Coronary artery (tissue), 2 donors: ENCODE data around the gene ZNF491.

Experiments
- DNase-seq: peaks from one replicate; pipeline ENCODE4 v3.0.0-alpha.2; 2017; ENCODE audit warnings: low spot score
- H3K27ac ChIP-seq, 2 donors: fragments of 200-600 bp; sonication (generic); one replicate each; pipeline ENCODE4 v1.5.1; 2016 to 2019
- H3K4me3 ChIP-seq: fragments of 200-600 bp; sonication (generic); 2 replicates; pipeline ENCODE4 v1.5.1; 2016; ENCODE audit warnings: mild to moderate bottlenecking, moderate library complexity
- TF ChIP-seq, protein P1 (sequence below): fragments of 200-600 bp; sonication (generic); IDR thresholded peaks from one replicate; pipeline ENCODE4 v1.5.1; 2019; ENCODE audit warnings: antibody characterized with exemption

The ZNF491 gene

DNA sequence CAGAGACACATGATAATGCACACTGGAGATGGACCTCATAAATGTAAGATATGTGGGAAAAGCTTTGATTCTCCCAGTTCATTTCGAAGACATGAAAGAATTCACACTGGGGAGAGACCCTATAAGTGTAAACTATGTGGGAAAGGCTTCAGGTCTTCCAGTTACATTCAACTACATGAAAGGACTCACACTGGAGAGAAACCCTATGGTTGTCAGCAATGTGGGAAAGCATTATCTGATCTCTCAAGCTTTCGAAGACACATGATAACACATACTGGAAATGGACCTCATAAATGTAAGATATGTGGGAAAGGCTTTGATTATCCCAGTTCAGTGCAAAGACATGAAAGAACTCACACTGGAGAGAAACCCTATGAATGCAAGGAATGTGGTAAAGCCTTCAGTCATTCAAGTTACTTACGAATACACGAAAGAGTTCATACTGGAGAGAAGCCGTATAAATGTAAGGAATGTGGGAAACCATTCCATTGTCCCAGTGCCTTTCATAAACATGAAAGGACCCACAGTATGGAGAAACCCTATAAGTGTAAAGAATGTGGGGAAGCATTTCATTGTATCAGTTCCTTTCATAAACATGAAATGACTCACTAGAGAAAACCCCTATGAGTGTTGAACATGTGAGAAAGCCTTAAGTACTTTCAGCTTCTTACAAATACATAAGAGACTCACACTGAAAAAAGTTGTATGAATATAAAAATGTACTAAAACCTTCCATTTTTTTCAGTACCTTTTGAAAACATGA, 16.8 kb upstream of the ZNF491 start:
- TF ChIP-seq, protein P1, sequence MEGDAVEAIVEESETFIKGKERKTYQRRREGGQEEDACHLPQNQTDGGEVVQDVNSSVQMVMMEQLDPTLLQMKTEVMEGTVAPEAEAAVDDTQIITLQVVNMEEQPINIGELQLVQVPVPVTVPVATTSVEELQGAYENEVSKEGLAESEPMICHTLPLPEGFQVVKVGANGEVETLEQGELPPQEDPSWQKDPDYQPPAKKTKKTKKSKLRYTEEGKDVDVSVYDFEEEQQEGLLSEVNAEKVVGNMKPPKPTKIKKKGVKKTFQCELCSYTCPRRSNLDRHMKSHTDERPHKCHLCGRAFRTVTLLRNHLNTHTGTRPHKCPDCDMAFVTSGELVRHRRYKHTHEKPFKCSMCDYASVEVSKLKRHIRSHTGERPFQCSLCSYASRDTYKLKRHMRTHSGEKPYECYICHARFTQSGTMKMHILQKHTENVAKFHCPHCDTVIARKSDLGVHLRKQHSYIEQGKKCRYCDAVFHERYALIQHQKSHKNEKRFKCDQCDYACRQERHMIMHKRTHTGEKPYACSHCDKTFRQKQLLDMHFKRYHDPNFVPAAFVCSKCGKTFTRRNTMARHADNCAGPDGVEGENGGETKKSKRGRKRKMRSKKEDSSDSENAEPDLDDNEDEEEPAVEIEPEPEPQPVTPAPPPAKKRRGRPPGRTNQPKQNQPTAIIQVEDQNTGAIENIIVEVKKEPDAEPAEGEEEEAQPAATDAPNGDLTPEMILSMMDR = no peak
- peak overlapping the region; percentile 6 for H3K4me3 ChIP-seq
- DNase-seq = no peak
- H3K27ac ChIP-seq = no peak overlapping the region

DNA sequence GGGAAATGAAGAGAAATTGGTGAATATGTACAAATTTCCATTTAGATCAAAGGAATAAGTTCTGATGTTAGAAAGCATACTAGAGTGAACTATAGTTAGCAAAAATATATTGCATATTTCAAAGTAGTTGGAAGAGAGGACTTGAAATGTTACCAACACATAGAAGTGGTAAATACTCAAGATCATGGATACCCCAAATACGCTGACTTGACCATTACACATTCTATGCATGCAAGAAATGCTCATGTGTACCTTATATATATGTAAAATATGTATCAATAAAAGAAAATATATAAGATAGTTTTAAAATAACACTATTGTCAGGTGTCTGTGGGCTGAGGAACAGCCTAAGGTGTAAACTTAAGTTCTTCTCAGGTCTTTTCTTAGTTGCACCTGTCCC, 14.6 kb upstream of the ZNF491 start:
- no peak overlapping the region for H3K27ac ChIP-seq
- TF ChIP-seq, protein P1 = no peak
- no peak overlapping the region for H3K4me3 ChIP-seq
- no peak for DNase-seq

DNA sequence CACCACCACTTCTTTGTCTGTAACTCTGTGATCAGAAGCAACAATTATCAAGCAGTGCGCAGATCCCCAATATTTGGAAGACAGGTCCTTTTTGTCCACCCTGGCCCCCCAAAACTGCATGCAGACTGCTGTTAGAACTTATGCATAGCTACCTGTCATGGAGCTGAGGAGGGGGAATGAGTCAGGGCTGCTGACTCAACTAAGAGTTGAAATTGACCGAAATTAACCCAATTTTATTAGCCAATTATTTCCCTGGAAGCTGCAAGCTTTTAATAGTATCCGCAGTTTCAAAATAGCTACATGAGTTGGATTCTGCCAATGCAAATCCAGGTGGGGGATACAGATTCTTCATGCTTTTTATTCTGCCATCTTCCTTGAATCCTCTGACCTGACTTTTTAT, 14.0 kb upstream of the ZNF491 start:
- TF ChIP-seq, protein P1 = no peak
- Histone ChIP-seq H3K27ac (no peak overlapping the region), H3K4me3 (no peak overlapping the region)
- no peak for DNase-seq

DNA sequence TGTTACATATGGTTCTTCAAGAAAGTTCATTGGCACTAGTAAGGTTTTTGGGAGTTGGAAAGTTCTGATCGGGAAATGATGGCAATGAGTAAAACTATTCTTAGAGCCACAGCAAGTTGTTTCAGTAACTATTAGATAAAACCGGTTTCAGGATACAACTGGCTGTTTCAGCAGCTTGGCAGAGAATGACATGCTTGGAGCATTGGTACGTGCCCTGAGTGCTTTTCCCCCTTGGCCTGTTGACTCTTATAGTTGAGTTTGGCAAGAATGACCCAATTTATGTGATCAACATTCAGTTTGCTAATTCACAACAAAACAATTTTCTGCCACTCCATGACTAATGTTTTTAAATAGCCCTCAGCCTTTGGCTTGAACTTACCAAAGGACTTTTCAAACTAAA, 10.8 kb upstream of the ZNF491 start:
- TF ChIP-seq, protein P1 = no peak
- Histone ChIP-seq H3K27ac (no peak overlapping the region), H3K4me3 (no peak overlapping the region)
- no peak for DNase-seq

DNA sequence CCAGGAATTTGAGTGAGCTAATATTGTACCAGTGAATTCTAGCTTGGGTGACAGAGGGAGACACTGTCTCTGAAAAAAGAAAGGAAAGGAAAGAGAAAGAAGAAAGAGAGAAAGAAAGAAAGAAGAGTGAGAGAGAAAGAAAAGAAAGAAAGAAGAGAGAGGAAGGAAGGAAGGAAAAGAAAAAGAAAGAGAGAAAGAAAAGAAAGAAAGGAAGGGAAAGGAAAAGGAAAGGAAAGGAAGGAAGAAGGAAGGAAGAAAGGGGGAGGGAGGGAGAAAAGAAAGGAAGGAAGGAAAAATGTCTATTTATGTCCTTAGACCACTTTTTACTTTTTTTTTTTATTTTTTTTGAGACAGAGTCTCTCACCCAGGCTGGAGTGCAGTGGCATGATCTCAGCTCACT, 5.4 kb upstream of the ZNF491 start:
- Histone ChIP-seq H3K27ac (no peak overlapping the region), H3K4me3 (no peak overlapping the region)
- TF ChIP-seq, protein P1 = no peak
- DNase-seq = no peak

DNA sequence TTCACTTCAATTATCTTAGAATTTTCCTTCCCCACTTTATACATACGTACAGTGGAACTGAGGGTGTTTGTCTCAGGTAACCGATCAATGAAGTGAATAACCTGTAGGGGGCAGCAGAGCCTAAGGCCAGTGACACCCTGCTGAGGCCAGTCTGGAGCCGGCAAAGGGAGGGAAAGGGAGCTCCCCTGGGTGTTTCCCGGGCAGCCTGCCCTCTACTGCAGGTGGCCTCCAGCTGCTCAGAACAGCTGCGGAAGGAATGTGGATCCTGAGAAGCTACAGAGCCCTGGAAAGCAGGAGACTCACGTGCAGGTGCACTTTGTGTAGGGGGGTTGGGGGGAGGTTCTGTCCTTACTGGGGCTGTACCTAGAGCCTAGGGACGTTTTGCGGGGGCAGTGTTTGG, 832 bp upstream of the ZNF491 start:
- Histone ChIP-seq H3K4me3 (peak overlapping the region; percentile 81), H3K27ac (peak overlapping the region in 1 of 2 donors; percentile 84)
- TF ChIP-seq, protein P1 = peak; percentile 78
- DNase-seq = peak; percentile 80

DNA sequence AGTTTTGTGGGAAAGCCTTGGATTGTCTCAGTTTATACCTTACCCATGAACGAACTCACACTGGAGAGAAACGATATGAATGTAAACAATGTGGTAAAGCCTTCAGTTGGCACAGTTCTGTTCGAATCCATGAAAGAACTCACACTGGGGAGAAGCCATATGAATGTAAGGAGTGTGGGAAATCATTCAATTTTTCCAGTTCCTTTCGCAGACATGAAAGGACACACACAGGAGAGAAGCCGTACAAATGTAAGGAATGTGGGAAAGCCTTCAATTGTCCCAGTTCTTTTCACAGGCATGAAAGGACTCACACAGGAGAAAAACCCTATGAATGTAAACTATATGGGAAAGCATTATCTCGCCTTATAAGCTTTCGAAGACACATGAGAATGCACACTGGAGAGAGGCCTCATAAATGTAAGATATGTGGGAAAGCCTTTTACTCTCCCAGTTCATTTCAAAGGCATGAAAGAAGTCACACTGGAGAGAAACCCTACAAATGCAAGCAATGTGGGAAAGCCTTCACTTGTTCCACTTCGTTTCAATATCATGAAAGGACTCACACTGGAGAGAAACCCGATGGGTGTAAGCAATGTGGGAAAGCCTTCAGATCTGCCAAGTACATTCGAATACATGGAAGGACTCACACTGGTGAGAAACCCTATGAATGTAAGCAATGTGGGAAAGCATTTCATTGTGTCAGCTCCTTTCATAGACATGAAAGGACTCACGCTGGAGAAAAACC, 8.2 kb downstream of the ZNF491 start:
- H3K4me3 ChIP-seq = no peak overlapping the region
- no peak overlapping the region for H3K27ac ChIP-seq
- TF ChIP-seq, protein P1 = no peak
- no peak for DNase-seq
